GM21447 (cell line): ENCODE results near the gene NEU4.
"Not testable (repeated sequence)": the region's sequence is repeated elsewhere in the genome, so short reads cannot be mapped to it uniquely, and the experiment has no call there.

ENCODE experiments used
- ATAC-seq: cut with Tn5 transposase; IDR thresholded peaks from one replicate; pipeline ENCODE4 v1.9.1; 2021; ENCODE audit not compliant: unreplicated experiment

NEU4 gene

GRCh38 chr2:241833101-241833663 lies 24.2 kb downstream of the NEU4 start:
- ATAC-seq: no peak

DNA sequence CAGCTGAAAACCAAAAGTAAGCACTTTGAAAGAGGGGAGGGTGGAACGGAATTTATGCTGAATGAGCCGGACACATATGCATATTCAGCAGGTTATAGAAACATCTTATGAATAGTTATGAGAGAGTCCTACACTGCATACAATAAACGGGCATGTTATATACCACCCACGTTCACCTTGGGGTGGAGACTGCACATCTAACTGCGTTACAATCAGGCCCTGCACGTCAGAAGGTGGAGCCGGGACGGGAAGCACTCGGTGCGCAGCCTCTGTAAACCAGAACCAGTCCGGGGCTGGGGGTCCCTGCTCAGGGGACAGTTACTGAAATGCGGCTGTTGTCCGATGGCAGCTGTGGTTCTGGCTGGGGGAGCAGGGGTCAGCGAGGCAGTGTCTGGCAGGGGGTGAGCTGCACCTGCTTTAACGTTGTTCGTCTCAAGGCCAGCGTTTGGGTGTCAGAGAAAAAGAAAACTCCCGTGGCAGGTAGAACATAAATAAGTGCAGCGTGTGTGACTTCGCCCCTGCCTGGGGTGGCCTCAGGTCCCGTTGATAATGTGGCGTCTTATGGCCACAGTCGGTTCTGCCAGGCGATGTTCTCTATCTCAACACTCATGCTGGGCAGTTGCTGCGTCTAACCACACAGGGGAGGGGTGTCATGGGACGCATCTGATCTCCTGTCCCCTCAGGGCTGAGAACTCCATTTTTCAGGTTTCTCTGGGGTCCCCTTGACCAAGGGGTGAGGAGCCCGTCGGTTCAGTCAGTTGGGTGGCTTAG lies 24.9 kb downstream of the NEU4 start:
- not testable (repeated sequence) for ATAC-seq

- ATAC-seq: no peak
Observed at GRCh38 chr2:241834527-241835210, 25.7 kb downstream of the NEU4 start.

DNA sequence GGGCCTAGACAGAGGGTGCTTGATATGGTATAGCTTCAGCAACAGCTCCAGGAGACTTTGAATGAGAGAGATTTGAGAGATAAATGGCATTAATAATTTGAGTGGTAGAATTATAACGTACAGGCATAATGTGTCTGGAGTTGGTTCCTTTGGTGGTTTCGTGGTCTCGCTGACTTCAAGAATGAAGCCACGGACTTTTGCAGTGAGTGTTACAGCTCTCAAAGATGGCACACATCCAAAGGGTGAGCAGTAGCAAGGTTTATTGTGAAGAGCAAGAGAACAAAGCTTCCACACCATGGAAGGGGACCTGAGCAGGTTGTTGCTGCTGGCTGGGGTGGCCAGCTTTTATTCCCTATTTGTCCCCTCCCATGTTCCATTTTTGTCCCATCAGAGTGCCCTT lies 26.6 kb downstream of the NEU4 start:
- ATAC-seq: no peak

GRCh38 chr2:241836292-241836691 lies 27.3 kb downstream of the NEU4 start:
- no peak for ATAC-seq

GRCh38 chr2:241837197-241837965 lies 28.4 kb downstream of the NEU4 start:
- no peak for ATAC-seq

- no peak for ATAC-seq
Observed at GRCh38 chr2:241841181-241842066, 32.4 kb downstream of the NEU4 start.

- no peak for ATAC-seq
Observed at GRCh38 chr2:241842067-241842415, 33.0 kb downstream of the NEU4 start.

GRCh38 chr2:241842620-241843211 lies 33.7 kb downstream of the NEU4 start:
- ATAC-seq: peak; percentile 63

DNA sequence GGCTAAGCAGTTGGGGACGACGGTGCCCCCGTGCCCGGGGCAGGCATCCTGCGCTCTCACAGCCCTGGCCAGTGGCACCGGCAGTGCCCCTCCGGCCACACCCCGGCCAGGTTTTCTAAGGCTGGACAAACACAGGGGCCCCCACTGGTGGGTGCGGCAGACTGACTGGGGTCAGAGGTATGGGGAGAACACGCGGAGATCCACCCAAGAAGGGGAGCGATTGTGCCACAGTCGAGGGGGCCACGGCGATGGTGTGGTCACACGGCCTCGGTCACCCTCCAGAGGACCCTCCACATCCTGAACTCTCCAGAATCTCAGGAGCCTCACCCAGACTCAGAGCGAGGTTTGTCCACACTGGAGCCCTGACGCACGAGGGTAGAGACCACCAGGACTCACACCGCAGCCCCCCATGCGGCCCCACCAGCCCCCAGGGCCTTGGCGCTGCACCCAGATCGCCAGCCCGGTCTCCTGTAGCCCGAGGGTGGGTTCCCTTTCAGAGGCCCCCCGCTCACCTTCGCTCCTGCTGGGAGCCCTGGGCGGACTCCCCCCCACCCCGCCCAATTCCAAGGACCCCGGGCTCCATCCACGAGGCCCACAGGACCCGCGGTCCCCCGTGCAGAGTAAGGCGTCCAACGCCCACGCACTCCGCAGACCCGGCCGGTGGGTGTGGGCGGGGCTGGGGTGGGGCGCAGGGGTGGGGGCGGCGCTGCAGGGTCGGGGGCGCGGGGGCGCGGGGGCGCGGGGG lies 34.5 kb downstream of the NEU4 start:
- ATAC-seq: peak; percentile 6

DNA sequence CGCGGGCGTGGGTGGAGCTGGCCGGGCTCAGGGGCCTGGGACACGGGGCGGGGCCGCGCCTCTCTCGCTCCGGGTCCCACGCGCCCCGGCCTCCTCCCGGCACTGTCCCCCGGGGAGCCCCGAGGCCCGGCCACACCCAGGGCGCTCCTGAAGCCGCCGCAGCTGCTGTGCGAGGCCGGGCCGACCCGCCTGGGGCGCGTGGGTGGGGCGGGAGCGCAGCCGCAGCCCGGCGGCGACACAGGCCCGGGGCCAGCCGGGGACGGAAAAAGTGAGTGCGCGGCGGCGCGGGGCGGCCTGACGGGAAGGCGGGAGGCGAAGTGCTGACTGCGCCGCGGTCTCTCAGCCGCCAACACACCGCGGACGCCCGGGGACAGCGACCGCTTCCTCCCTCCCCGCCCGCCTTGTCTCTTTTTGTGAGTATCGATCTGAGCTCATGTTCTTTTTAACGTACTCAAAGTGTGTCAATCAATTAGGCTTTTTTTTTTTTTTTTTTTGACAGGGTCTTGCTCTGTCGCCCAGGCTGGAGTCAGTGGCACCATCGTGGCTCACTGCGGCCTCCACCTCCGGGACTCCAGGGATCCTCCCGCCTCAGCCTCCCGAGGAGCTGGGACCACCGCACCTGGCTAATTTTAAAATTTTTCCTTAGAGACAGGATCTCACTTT lies 35.2 kb downstream of the NEU4 start:
- ATAC-seq: peak; percentile 63

DNA sequence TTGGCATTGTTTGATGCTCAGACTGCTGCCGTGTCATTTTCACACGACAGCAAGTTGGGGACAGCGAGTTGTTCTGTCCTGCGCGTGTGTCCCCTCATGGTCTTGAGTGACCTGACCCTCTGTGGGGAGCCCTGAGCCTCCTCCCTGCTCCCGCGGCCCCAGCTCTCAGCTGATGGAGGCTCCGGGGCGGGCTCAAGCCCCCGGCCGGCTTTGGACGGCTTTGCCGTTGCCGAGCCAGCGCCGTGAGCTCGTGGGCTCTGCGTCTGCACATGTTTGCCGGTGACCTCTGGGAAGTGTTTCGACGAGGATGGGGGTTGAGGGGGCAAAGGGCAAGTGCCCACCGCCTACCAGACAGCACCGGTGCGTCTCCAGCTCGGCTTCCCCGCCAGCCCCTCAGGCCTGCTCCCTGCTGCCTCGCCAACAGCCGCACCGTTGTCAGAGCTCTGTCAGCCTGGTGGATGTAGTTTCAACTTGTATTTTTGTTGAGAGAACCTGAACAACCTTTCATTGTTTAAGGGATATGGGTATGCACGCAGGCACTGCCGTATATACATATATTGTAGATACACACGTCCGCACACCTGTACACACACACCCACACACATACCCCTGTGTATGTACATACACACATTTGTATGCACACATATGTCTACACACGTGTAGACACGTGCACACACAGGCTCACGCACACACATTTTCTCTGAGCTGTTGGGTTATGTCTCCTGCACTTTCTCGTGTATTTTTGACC lies 36.0 kb downstream of the NEU4 start:
- ATAC-seq: no peak

DNA sequence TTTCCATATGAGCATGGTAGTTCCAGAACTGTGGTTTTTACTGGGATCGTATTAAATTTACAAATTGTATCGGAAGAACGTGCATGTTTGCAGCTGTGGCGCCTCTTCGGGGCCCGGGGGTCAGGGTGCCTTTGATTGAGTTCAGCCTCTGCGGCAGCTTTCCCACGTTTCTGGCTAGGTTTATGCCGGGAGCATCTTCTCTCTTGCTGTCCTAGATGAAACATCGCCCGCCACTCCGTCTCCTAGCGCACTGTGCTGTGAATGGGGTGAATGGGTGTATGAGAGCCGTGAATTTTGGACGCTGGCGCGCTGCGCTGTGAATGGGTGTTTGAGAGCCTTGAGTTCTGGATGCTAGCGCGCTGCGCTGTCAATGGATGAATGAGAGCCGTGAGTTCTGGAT lies 37.4 kb downstream of the NEU4 start:
- ATAC-seq: no peak

DNA sequence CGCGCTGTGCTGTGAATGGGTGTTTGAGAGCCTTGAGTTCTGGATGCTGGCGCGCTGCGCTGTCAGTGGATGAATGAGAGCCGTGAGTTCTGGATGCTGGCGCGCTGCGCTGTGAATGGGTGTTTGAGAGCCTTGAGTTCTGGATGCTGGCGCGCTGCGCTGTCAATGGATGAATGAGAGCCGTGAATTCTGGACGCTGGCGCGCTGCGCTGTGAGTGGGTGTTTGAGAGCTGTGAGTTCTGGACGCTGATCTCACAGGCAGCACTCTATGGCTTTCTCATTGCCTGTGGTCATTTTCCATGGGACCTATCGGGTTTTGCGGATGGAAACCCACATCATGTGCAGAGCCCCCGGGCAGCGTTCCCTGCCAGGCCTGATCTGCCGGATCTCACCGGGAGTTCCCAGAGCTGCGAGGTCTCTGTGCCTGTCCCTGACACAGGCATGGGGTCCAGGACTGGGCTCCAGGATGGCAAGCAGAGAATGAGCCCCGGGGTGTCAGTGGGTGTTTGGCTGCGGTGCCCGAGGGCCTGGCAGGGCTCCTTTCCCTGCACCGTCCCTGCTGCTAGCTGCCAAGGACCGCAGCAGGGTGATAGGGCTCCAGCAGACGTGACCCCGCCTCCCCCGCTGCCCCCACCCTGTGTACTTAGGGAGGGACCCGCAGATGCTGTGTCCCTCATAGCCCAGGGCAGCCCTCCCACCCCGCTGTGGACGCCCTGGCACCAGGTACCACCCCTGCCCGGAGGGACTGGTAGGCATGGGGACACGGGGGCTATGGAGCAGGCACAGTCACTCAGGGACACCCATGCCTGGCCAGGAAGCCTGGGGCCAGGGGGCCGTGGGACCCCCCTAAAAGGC lies 40.0 kb downstream of the NEU4 start:
- ATAC-seq: no peak

DNA sequence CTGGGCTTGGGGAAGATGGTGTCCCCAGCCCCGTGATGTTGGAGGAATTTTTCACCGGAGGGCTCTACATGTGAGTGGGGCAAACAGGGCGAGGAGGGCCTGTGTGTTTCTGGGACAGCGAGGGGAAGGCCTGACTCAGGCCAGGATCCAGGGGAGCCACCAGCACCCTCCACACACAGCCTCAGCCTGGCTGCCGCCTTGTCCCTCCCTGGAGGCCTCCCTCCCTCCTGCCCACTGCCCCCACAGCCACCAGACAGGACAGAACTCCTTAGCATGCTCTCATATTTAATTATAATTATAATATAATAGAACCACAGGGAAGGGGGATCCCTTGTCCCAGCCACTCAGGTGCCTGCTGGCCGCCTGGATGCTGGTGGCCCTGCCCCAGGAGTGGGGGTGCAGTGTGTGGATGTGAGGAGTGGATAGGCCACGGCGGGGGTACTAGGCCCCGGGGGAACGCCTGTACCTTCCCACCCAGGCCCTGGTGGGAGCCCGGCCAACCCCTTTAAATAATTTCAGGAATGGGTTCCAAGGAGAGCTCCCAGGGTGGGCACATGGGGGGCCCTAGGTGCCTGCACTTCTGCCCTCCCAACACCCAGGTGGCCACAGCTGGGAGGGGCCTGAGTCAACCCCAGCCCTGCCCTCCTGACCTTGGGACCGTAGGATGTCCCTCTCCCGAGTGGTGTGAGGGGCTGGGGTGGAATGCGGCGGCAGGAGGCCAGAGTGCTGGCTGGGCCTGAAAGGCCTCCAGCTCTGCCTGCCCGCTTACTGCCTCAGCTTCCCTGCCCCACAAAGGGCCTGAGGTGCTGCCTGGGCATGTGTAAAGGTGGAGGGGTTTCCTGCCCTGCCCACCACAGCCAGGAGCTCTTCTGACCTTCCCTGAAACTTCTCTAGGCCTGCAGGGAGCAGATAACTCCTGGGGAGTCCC lies 40.9 kb downstream of the NEU4 start:
- ATAC-seq: no peak
